Measurements from ENCODE around the gene NT5DC3. TPM values are rescaled to one million over a fixed set of nuclear protein-coding genes. Genes with fewer than 3 reads are reported as not detected.

The NT5DC3 gene
- total RNA-seq, 2 experiments from 2014 or later: 2.7 to 5.3 TPM

- DNase-seq: no peak
- ATAC-seq: no peak
- no peaks in the 10 kb centered on the region for H3K4me1 Mint-ChIP-seq
- no peak overlapping the region for H3K27ac Mint-ChIP-seq
- H3K9me3 Mint-ChIP-seq (ENCODE audit: low read depth): no peaks in the 10 kb centered on the region
- no peak overlapping the region for H3K4me3 Mint-ChIP-seq
- CTCF ChIA-PET: no interaction called here
- peaks cover 5% of the 10 kb centered on the region for H3K36me3 Mint-ChIP-seq
- no peaks in the 10 kb centered on the region for H3K27me3 Mint-ChIP-seq
These were observed 55.6 kb downstream of the NT5DC3 start for GRCh38 chr12:103785243-103786031.

GRCh38 chr12:103783744-103784664 is 57.0 kb downstream of the NT5DC3 start:
- CTCF ChIA-PET: no interaction called here
- no peaks in the 10 kb centered on the region for H3K4me1 Mint-ChIP-seq
- H3K9me3 Mint-ChIP-seq (ENCODE audit: low read depth): no peaks in the 10 kb centered on the region
- no peak for ATAC-seq
- H3K4me3 Mint-ChIP-seq: no peak overlapping the region
- H3K36me3 Mint-ChIP-seq: peaks cover 5% of the 10 kb centered on the region
- no peak for DNase-seq
- no peaks in the 10 kb centered on the region for H3K27me3 Mint-ChIP-seq
- H3K27ac Mint-ChIP-seq: no peak overlapping the region

GRCh38 chr12:103782399-103782798 is 58.6 kb downstream of the NT5DC3 start:
- DNase-seq (no peak), ATAC-seq (no peak)
- Mint-ChIP-seq H3K27me3 (no peaks in the 10 kb centered on the region), H3K36me3 (peaks cover 5% of the 10 kb centered on the region), H3K4me3 (no peak overlapping the region), H3K9me3 (ENCODE audit: low read depth) (no peaks in the 10 kb centered on the region), H3K27ac (no peak overlapping the region), H3K4me1 (no peaks in the 10 kb centered on the region)
- CTCF ChIA-PET: no interaction called here

- CTCF ChIA-PET: no interaction called here
- ATAC-seq (no peak), DNase-seq (no peak)
- no peaks in the 10 kb centered on the region for H3K27me3 Mint-ChIP-seq
- H3K27ac Mint-ChIP-seq: no peak overlapping the region
- no peaks in the 10 kb centered on the region for H3K9me3 Mint-ChIP-seq (ENCODE audit: low read depth)
- peaks cover 4% of the 10 kb centered on the region for H3K36me3 Mint-ChIP-seq
- no peak overlapping the region for H3K4me3 Mint-ChIP-seq
- H3K4me1 Mint-ChIP-seq: no peaks in the 10 kb centered on the region
These were observed 60.0 kb downstream of the NT5DC3 start for GRCh38 chr12:103780992-103781391.

GRCh38 chr12:103780093-103780440 is 61.0 kb downstream of the NT5DC3 start:
- Mint-ChIP-seq H3K9me3 (ENCODE audit: low read depth) (no peaks in the 10 kb centered on the region), H3K27ac (no peak overlapping the region), H3K4me1 (no peaks in the 10 kb centered on the region), H3K4me3 (no peak overlapping the region), H3K27me3 (no peaks in the 10 kb centered on the region), H3K36me3 (peaks cover 3% of the 10 kb centered on the region)
- ATAC-seq: no peak
- DNase-seq: no peak
- CTCF ChIA-PET: no interaction called here

- Mint-ChIP-seq H3K36me3 (peaks cover 3% of the 10 kb centered on the region), H3K27me3 (no peaks in the 10 kb centered on the region), H3K27ac (no peak overlapping the region)
These were observed 61.5 kb downstream of the NT5DC3 start for GRCh38 chr12:103779410-103780092.

GRCh38 chr12:103778781-103779180 is 62.3 kb downstream of the NT5DC3 start:
- ATAC-seq (no peak), DNase-seq (no peak)
- H3K36me3 Mint-ChIP-seq: peaks cover 3% of the 10 kb centered on the region
- H3K27me3 Mint-ChIP-seq: no peaks in the 10 kb centered on the region
- no peaks in the 10 kb centered on the region for H3K4me1 Mint-ChIP-seq
- no peak overlapping the region for H3K4me3 Mint-ChIP-seq
- H3K9me3 Mint-ChIP-seq (ENCODE audit: low read depth): no peaks in the 10 kb centered on the region
- CTCF ChIA-PET: no interaction called here
- H3K27ac Mint-ChIP-seq: no peak overlapping the region

More at GRCh38 chr12:103779410-103780092, 61.5 kb downstream of the NT5DC3 start:
- ATAC-seq (no peak), DNase-seq (no peak)
- Mint-ChIP-seq H3K4me3 (no peak overlapping the region), H3K4me1 (no peaks in the 10 kb centered on the region), H3K9me3 (ENCODE audit: low read depth) (no peaks in the 10 kb centered on the region)
- CTCF ChIA-PET: no interaction called here

GRCh38 chr12:103774977-103775560 is 66.0 kb downstream of the NT5DC3 start:
- CTCF ChIA-PET: no interaction called here
- Mint-ChIP-seq H3K4me1 (no peaks in the 10 kb centered on the region), H3K9me3 (ENCODE audit: low read depth) (no peaks in the 10 kb centered on the region), H3K4me3 (no peak overlapping the region), H3K36me3 (peaks cover 2% of the 10 kb centered on the region), H3K27ac (no peak overlapping the region), H3K27me3 (no peaks in the 10 kb centered on the region)
- ATAC-seq: no peak
- no peak for DNase-seq

- ATAC-seq (no peak), DNase-seq (no peak)
- Mint-ChIP-seq H3K4me3 (no peak overlapping the region), H3K9me3 (ENCODE audit: low read depth) (no peaks in the 10 kb centered on the region), H3K27me3 (no peaks in the 10 kb centered on the region), H3K4me1 (no peaks in the 10 kb centered on the region), H3K36me3 (peaks cover 2% of the 10 kb centered on the region), H3K27ac (no peak overlapping the region)
- CTCF ChIA-PET: interaction anchor here (1.0 kb wide), 1 partner anchor 10 kb away, joined by 3 read pairs; no protein-coding TSS in a partner anchor
These were observed 67.7 kb downstream of the NT5DC3 start for GRCh38 chr12:103773109-103773910.

GRCh38 chr12:103772367-103773108 is 68.5 kb downstream of the NT5DC3 start:
- ATAC-seq: no peak
- H3K27ac Mint-ChIP-seq: no peak overlapping the region
- no peaks in the 10 kb centered on the region for H3K4me1 Mint-ChIP-seq
- no peaks in the 10 kb centered on the region for H3K9me3 Mint-ChIP-seq (ENCODE audit: low read depth)
- H3K27me3 Mint-ChIP-seq: no peaks in the 10 kb centered on the region
- CTCF ChIA-PET: interaction anchor here (1.0 kb wide), 1 partner anchor 9 kb away, joined by 3 read pairs; no protein-coding TSS in a partner anchor
- no peak overlapping the region for H3K4me3 Mint-ChIP-seq
- peaks cover 2% of the 10 kb centered on the region for H3K36me3 Mint-ChIP-seq
- DNase-seq: no peak

- DNase-seq (no peak), ATAC-seq (no peak)
- Mint-ChIP-seq H3K9me3 (ENCODE audit: low read depth) (no peaks in the 10 kb centered on the region), H3K27me3 (no peaks in the 10 kb centered on the region), H3K4me1 (no peaks in the 10 kb centered on the region), H3K36me3 (peaks cover 2% of the 10 kb centered on the region), H3K4me3 (no peak overlapping the region), H3K27ac (no peak overlapping the region)
- CTCF ChIA-PET: no interaction called here
These were observed 69.6 kb downstream of the NT5DC3 start for GRCh38 chr12:103771466-103771865.

- no peaks in the 10 kb centered on the region for H3K27me3 Mint-ChIP-seq
- no peak overlapping the region for H3K27ac Mint-ChIP-seq
- H3K36me3 Mint-ChIP-seq: peaks cover 2% of the 10 kb centered on the region
- CTCF ChIA-PET: no interaction called here
- no peaks in the 10 kb centered on the region for H3K4me1 Mint-ChIP-seq
- ATAC-seq (no peak), DNase-seq (no peak)
- H3K9me3 Mint-ChIP-seq (ENCODE audit: low read depth): no peaks in the 10 kb centered on the region
- H3K4me3 Mint-ChIP-seq: no peak overlapping the region
These were observed 71.6 kb downstream of the NT5DC3 start for GRCh38 chr12:103769240-103769945.

Measured in activated CD8-positive, alpha-beta memory T cell treated with anti-CD3 and anti-CD28 coated beads, Interleukin-2, amount 10 ng/mL, durations not matched to agents 7 days and 5 days (primary cell).